ENCODE measurements around the gene RALGAPA2.

Gene RALGAPA2

DNA sequence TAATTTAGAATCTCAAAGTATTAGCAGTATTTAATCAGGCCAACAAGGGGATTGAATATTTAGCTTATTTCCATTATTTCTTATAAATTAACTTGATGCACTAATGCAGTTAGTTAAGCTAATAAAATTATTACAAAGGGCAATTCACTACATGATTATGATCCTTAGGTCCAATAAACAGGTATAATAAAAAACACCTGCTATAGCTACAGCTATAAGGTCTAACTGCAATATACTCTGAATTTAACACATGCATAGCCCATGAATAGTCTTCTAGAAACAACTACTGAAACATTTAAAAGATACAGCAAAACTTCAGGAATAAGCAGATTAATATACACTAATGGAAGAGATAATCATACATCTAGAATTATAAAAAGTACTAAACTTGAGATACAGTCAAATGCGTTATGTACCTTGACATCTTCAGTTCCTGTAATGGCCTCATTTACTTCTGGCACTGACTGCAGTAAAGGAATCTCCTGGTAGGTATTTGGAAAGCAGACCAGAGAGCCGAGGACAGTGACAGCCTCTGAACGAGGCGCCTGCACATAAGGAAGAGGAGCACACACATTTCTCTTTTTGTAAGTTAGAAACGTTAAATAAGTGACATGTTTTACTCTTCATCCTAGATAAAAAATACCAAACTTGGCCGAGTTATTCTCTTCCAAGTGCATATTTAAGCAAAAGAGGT is 176.1 kb downstream of the RALGAPA2 start:
- DNase-seq (ENCODE audit: low spot score): no peak

DNA sequence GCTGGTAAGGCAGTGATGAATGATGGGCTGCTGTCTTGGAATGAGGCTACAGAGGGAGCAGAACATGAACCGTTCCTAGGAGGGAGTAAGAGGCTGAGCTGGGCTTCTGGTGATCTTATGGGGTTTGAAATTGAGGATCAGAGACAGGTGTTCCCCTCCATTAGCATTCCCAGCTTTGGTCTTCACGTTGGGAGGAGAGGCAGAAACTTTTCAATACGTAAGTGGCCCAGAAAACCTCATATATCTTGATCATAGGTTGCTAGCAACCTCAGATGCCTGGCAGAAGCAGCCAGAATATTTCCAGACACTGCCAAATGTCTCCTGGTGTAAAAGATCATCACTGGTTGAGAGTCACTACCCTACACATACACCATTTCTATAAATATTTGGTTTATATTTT is 177.4 kb downstream of the RALGAPA2 start:
- DNase-seq (ENCODE audit: low spot score): no peak

GRCh38 chr20:20531283-20531682 is 181.2 kb downstream of the RALGAPA2 start:
- no peak for DNase-seq (ENCODE audit: low spot score)

GRCh38 chr20:20530428-20531151 is 181.9 kb downstream of the RALGAPA2 start:
- DNase-seq (ENCODE audit: low spot score): no peak

GRCh38 chr20:20529597-20529996 is 182.8 kb downstream of the RALGAPA2 start:
- no peak for DNase-seq (ENCODE audit: low spot score)

- DNase-seq (ENCODE audit: low spot score): no peak
Measured at GRCh38 chr20:20528861-20529260, 183.6 kb downstream of the RALGAPA2 start.

GRCh38 chr20:20527661-20528060 is 184.8 kb downstream of the RALGAPA2 start:
- no peak for DNase-seq (ENCODE audit: low spot score)

DNA sequence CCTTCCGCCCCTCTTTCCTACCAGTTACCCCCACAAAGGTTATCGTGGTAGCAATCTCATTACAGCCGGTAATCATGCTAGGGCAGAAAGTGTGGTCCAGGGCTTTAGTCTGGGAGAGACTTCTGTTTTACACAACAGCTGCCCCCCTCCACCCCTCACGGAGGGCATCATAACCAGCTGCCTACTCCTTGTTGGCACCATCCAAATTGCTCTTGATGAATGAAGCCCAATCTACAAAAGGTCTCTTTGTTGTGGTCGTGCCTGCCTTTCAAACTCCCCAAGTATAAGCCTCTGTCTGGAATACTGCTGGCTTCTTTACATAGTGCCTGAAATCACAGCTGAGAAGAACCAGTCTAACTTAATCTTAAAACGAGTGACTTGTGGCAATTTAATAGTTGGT is 186.7 kb downstream of the RALGAPA2 start:
- DNase-seq (ENCODE audit: low spot score): peak; percentile 10

DNA sequence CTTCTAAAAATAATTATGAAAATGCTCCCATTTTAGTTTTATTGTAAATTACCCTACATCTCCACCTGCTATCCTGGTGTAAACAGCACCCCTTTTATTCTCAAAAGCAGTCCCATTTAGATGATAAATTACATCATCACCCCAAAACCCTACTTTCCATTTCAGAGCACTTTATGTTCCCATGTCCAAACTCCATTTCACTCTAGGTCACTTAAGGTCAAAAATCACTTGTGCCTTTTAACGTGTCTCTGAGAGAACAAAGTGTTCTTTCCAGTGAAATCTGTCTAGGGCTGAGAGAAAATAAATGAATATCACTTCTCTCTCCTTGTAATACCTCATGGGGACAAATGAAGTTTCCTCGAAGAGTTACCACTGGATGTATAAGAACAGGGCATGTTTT is 187.2 kb downstream of the RALGAPA2 start:
- no peak for DNase-seq (ENCODE audit: low spot score)

- DNase-seq (ENCODE audit: low spot score): no peak
Measured at GRCh38 chr20:20524756-20525155, 187.7 kb downstream of the RALGAPA2 start.

DNA sequence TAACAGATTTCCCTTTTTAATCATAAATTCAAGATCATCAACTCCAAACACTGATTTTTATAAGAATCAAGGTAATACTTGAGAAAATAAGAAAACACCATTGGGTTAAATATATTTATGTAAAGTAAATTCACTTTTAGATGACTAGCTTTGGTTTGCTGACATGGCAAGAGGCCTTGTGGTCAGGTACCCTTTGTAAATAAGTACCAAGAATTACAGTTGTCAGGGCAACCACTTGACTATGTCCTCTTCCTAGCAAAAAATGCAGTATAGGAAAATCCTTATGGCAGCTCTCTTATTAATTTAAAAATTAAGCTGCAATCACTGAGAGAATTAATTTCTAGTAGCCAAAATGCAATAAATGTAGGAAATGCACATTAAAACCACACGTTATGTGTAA is 190.7 kb downstream of the RALGAPA2 start:
- no peak for DNase-seq (ENCODE audit: low spot score)

GRCh38 chr20:20520776-20521175 is 191.7 kb downstream of the RALGAPA2 start:
- no peak for DNase-seq (ENCODE audit: low spot score)

- no peak for DNase-seq (ENCODE audit: low spot score)
Measured at GRCh38 chr20:20519269-20519668, 193.2 kb downstream of the RALGAPA2 start.

DNA sequence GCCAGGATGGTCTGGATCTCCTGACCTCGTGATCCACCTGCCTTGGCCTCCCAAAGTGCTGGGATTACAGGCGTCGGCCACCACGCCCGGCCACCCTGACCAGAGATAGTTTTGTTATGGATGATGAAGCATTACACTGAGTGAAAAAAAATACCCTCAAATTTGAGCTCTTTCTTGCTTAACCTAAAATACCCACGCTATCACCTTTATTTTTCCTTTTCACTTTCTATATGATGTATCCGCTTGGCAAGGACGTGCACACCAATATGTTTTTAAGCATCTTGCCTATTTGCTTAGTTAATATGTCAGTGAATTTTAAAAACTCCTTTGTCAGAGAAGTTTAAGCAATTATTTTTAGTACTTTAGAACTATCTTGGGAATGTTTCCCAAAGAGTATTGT is 194.2 kb downstream of the RALGAPA2 start:
- no peak for DNase-seq (ENCODE audit: low spot score)

- DNase-seq (ENCODE audit: low spot score): no peak
Measured at GRCh38 chr20:20517296-20517695, 195.1 kb downstream of the RALGAPA2 start.

GRCh38 chr20:20513720-20514119 is 198.7 kb downstream of the RALGAPA2 start:
- DNase-seq (ENCODE audit: low spot score): no peak

DNA sequence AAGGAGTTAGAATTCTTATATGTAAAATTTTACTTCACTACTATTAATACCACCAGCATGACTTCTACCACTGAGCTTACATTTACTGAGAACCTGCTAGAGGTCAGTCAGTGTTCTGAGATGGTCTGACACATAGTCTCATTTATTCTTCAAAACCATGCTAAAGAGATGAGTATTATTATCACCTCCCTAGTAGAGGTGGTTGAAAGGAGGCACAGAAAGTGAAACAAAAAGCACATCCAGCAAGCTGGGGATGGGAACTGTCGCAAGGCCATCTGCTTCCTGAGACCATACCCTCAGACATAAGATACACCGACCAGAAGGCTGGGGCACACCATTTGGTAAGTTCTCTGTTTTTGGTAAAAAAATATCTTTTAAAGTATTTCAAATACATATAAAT is 206.9 kb downstream of the RALGAPA2 start:
- DNase-seq (ENCODE audit: low spot score): no peak

- DNase-seq (ENCODE audit: low spot score): no peak
Measured at GRCh38 chr20:20503777-20504530, 208.5 kb downstream of the RALGAPA2 start.

DNA sequence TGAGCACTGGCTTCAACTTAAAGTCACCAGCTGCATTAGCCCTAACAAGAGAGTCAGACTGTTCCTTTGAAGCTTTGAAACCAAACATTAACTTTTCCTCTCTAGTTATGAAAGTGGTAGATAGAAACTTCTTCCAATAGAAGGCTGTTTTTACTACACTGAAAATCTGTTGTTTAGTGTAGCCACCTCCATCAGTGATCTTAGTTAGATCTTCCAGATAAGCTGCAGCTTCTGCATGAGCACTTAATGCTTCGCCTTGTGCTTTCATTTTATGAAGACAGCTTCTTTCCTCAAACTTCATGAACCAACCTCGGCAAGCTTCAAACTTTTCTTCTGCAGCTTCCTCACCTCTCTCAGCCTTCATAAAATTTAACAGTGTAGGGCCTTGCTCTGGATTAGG is 211.3 kb downstream of the RALGAPA2 start:
- DNase-seq (ENCODE audit: low spot score): no peak

DNA sequence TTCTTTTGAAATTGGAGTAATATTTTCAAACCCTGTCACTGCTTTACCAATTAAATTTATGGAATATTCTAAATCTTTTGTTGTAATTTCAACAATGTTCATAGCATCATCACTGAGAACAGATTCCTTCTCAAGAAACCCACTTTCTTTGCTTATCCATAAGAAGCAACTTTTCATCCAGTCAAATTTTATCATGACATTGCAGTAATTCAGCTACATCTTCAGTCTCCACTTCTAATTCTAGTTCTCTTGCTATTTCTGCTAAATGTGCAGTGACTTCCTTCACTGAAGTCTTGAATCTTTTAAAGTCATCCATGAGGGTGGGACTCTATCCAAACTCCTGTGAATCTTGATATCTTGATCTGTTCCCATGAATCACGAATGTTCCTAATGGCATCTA is 212.1 kb downstream of the RALGAPA2 start:
- DNase-seq (ENCODE audit: low spot score): no peak

GRCh38 chr20:20499439-20499838 is 213.0 kb downstream of the RALGAPA2 start:
- no peak for DNase-seq (ENCODE audit: low spot score)

- DNase-seq (ENCODE audit: low spot score): peak; percentile 86
Measured at GRCh38 chr20:20498076-20498861, 214.2 kb downstream of the RALGAPA2 start.

Data from COLO829 (cell line).